Measurements from ENCODE around the gene TMEM204. TPM values are rescaled to one million over a fixed set of nuclear protein-coding genes. Genes with fewer than 3 reads are reported as not detected.

The TMEM204 gene
- total and polyA plus RNA-seq, 10 of the 15 experiments (the other 5 are each of a cell fraction or from before 2014, with no cell fraction given): 0.05 to 0.30 (median 0.18) TPM; not detected in 7

DNA sequence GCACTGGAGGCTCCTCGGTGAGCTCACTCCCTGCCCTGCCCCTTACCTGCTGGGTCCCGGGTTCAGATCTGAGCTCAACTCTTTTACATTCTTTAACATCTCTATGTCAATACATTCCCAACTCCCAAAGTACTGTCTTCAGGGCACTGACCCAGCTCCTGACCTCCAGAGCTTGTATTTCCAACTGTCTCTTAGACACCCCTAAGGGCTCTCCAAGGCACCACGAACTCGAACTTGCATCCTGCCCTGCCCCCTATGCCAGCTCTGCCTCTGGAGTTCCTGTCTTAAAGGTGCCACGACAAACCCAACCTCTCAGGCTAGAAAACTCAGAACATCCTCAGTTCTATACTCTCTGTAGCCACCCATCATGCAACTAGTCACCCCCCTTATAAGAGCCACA lies 39.8 kb downstream of the TMEM204 start (continued):
- TF ChIP-seq, protein P1, sequence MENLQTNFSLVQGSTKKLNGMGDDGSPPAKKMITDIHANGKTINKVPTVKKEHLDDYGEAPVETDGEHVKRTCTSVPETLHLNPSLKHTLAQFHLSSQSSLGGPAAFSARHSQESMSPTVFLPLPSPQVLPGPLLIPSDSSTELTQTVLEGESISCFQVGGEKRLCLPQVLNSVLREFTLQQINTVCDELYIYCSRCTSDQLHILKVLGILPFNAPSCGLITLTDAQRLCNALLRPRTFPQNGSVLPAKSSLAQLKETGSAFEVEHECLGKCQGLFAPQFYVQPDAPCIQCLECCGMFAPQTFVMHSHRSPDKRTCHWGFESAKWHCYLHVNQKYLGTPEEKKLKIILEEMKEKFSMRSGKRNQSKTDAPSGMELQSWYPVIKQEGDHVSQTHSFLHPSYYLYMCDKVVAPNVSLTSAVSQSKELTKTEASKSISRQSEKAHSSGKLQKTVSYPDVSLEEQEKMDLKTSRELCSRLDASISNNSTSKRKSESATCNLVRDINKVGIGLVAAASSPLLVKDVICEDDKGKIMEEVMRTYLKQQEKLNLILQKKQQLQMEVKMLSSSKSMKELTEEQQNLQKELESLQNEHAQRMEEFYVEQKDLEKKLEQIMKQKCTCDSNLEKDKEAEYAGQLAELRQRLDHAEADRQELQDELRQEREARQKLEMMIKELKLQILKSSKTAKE (IDR thresholded peaks at IDR 0.05; ENCODE audit: low read depth, poor library complexity, severe bottlenecking): no peak
- TF ChIP-seq SUPT20H (IDR thresholded peaks at IDR 0.05; ENCODE audit: borderline replicate concordance, control insufficient read depth, low read depth, low read length) (no peak), POLR2AphosphoS2 (IDR thresholded peaks at IDR 0.05; ENCODE audit: low read depth, low read length) (no peak), NFIC (IDR thresholded peaks at IDR 0.05; ENCODE audit: low read depth, low read length) (no peak)
- TF ChIP-seq, protein P2, sequence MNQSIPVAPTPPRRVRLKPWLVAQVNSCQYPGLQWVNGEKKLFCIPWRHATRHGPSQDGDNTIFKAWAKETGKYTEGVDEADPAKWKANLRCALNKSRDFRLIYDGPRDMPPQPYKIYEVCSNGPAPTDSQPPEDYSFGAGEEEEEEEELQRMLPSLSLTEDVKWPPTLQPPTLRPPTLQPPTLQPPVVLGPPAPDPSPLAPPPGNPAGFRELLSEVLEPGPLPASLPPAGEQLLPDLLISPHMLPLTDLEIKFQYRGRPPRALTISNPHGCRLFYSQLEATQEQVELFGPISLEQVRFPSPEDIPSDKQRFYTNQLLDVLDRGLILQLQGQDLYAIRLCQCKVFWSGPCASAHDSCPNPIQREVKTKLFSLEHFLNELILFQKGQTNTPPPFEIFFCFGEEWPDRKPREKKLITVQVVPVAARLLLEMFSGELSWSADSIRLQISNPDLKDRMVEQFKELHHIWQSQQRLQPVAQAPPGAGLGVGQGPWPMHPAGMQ (IDR thresholded peaks at IDR 0.05; ENCODE audit: borderline replicate concordance): no peak

DNA sequence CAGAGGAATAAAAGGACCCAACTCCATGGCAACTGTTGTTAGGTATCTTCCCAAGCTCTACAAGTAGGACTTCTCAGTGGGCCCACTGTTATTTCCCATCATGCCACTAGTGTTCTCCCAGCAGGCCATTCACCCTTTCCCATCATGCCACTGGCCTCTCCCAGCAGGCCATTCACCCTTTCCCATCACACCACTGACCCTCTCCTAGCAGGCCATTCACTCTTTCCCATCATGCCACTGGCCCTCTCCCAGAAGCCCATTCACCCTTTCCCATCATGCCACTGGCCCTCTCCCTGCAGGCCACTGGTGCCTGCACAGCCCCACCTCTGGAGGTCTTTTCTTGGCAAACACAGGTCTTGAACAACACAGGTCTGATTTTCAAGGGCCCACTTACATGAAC lies 42.1 kb downstream of the TMEM204 start:
- Histone ChIP-seq H3K4me3 (no peak overlapping the region), H4K20me1 (ENCODE audit: control insufficient read depth, insufficient read depth) (no peaks in the 10 kb centered on the region), H3K36me3 (ENCODE audit: control insufficient read depth in 2 of 2, insufficient read depth in 2 of 2, low read length in 1 of 2) (no peaks in the 10 kb centered on the region), H3K4me2 (ENCODE audit: control insufficient read depth, insufficient read depth) (no peak overlapping the region), H3K9ac (ENCODE audit: control insufficient read depth, insufficient read depth, low read length) (no peak overlapping the region), H3K9me3 (replicated peaks; ENCODE audit: control insufficient read depth, insufficient read depth, low read length) (no peaks in the 10 kb centered on the region), H3K27me3 (replicated peaks in 1 of 2; ENCODE audit: control insufficient read depth in 2 of 2, insufficient read depth in 2 of 2, low read length in 1 of 2) (no peaks in the 10 kb centered on the region), H3K79me2 (ENCODE audit: control insufficient read depth, insufficient read depth, low read length) (no peaks in the 10 kb centered on the region), H3K27ac (ENCODE audit: control insufficient read depth, insufficient read depth) (no peak overlapping the region), H3K4me1 (ENCODE audit: control insufficient read depth, insufficient read depth, low read length) (no peaks in the 10 kb centered on the region), H2AFZ (ENCODE audit: control insufficient read depth, low read depth, low read length) (no peak overlapping the region)
- SMC1A ChIA-PET (ENCODE audit: uncharacterized antibody, unreplicated experiment): no interaction called here
- in situ Hi-C loops (cut with MboI): no loop called here
- RAD21 ChIA-PET (ENCODE audit: unreplicated experiment): no interaction called here
- no peak for DNase-seq (ENCODE audit: low read depth, low spot score)
- CTCF ChIA-PET: no interaction called here
- BruUV-seq (replicated peaks): no TSS peak
- no peak for FAIRE-seq
- ATAC-seq: no peak
- intact Hi-C loops (cut with micrococcal nuclease; ENCODE audit: unreplicated experiment): no loop called here
- TF ChIP-seq, protein P3, sequence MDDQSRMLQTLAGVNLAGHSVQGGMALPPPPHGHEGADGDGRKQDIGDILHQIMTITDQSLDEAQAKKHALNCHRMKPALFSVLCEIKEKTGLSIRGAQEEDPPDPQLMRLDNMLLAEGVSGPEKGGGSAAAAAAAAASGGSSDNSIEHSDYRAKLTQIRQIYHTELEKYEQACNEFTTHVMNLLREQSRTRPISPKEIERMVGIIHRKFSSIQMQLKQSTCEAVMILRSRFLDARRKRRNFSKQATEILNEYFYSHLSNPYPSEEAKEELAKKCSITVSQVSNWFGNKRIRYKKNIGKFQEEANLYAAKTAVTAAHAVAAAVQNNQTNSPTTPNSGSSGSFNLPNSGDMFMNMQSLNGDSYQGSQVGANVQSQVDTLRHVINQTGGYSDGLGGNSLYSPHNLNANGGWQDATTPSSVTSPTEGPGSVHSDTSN (IDR thresholded peaks at IDR 0.05; ENCODE audit: insufficient replicate concordance, low read depth, low read length): no peak
- TF ChIP-seq HDAC2 (IDR thresholded peaks at IDR 0.05) (no peak), SREBF2 (IDR thresholded peaks at IDR 0.05; ENCODE audit: low read length) (no peak), ZNF384 (IDR thresholded peaks at IDR 0.05; ENCODE audit: borderline replicate concordance, low read depth, low read length) (no peak)
- TF ChIP-seq, protein P4, sequence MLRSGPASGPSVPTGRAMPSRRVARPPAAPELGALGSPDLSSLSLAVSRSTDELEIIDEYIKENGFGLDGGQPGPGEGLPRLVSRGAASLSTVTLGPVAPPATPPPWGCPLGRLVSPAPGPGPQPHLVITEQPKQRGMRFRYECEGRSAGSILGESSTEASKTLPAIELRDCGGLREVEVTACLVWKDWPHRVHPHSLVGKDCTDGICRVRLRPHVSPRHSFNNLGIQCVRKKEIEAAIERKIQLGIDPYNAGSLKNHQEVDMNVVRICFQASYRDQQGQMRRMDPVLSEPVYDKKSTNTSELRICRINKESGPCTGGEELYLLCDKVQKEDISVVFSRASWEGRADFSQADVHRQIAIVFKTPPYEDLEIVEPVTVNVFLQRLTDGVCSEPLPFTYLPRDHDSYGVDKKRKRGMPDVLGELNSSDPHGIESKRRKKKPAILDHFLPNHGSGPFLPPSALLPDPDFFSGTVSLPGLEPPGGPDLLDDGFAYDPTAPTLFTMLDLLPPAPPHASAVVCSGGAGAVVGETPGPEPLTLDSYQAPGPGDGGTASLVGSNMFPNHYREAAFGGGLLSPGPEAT (IDR thresholded peaks at IDR 0.05; ENCODE audit: low read depth): no peak
- TF ChIP-seq, protein P5, sequence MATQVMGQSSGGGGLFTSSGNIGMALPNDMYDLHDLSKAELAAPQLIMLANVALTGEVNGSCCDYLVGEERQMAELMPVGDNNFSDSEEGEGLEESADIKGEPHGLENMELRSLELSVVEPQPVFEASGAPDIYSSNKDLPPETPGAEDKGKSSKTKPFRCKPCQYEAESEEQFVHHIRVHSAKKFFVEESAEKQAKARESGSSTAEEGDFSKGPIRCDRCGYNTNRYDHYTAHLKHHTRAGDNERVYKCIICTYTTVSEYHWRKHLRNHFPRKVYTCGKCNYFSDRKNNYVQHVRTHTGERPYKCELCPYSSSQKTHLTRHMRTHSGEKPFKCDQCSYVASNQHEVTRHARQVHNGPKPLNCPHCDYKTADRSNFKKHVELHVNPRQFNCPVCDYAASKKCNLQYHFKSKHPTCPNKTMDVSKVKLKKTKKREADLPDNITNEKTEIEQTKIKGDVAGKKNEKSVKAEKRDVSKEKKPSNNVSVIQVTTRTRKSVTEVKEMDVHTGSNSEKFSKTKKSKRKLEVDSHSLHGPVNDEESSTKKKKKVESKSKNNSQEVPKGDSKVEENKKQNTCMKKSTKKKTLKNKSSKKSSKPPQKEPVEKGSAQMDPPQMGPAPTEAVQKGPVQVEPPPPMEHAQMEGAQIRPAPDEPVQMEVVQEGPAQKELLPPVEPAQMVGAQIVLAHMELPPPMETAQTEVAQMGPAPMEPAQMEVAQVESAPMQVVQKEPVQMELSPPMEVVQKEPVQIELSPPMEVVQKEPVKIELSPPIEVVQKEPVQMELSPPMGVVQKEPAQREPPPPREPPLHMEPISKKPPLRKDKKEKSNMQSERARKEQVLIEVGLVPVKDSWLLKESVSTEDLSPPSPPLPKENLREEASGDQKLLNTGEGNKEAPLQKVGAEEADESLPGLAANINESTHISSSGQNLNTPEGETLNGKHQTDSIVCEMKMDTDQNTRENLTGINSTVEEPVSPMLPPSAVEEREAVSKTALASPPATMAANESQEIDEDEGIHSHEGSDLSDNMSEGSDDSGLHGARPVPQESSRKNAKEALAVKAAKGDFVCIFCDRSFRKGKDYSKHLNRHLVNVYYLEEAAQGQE (IDR thresholded peaks at IDR 0.05; ENCODE audit: low read depth, low read length): no peak
- POLR2A ChIA-PET: interaction anchor here (0.7 kb wide), 1 partner anchor 464 kb away, joined by 3 read pairs; no protein-coding TSS in a partner anchor
